ENCODE measurements around the gene GLB1L2.

Gene GLB1L2

GRCh38 chr11:134413826-134414731, 82.3 kb downstream of the GLB1L2 start:
- TF ChIP-seq, protein P1, sequence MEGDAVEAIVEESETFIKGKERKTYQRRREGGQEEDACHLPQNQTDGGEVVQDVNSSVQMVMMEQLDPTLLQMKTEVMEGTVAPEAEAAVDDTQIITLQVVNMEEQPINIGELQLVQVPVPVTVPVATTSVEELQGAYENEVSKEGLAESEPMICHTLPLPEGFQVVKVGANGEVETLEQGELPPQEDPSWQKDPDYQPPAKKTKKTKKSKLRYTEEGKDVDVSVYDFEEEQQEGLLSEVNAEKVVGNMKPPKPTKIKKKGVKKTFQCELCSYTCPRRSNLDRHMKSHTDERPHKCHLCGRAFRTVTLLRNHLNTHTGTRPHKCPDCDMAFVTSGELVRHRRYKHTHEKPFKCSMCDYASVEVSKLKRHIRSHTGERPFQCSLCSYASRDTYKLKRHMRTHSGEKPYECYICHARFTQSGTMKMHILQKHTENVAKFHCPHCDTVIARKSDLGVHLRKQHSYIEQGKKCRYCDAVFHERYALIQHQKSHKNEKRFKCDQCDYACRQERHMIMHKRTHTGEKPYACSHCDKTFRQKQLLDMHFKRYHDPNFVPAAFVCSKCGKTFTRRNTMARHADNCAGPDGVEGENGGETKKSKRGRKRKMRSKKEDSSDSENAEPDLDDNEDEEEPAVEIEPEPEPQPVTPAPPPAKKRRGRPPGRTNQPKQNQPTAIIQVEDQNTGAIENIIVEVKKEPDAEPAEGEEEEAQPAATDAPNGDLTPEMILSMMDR (IDR thresholded peaks at IDR 0.05): no peak
- no peaks in the 10 kb centered on the region for H3K4me1 ChIP-seq (ENCODE audit: control insufficient read depth in 1 of 2, insufficient read depth in 1 of 2, low read depth in 1 of 2, low read length in 1 of 2)
- no peak overlapping the region for H3K4me3 ChIP-seq (ENCODE audit: low read depth in 1 of 2, low read length in 1 of 2)
- H3K27me3 ChIP-seq: peaks cover 87% of the 10 kb centered on the region
- no peaks in the 10 kb centered on the region for H3K36me3 ChIP-seq
- no peaks in the 10 kb centered on the region for H3K9me3 ChIP-seq
- no peak overlapping the region for H3K27ac ChIP-seq

DNA sequence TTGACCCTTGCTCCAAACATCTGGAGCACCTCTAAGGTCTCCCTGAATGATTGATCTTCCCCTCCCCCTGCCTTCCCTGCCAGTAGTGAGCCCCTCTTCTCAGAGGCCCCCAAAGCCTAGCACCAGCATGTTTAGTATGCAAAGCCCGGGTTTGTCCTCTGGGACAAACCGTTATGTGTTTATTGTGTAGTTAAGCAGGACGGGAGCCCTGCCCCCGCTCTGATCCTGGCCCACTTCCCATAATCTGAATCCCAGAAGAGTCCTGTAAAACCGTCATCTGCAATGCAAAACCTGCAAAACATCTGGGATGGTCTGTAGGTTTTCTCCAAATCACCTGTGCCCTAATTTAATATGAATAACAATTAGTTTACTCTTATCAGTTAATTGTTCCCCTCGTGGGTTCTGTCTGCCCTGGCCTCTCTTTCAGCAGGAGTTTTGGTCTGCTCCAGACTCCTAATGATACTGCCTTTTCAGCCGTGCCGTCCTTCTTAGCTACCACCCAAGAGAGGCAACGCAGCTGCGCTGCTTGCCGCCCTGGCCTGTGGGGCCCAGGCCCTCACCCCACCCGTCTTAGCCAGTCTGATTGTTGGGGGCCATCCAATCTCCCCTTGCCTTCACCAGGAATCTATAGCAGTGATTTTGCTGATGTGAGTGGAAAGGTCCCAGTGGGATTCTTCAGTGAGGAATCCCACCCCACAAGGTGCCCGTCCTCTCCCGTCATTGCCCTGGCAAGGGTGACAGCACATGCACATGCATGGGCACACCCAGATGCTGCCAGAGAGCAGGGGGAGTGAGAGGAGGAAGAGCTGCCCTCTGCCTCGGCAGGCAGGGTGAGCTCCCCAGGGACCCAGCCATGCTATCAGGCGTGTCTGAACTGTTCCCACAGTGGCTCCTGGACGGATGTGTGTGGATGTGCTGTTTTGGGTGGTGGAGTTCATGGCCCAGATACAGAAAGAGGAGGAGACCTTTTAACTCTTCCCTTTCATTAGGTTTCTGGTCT, 83.3 kb downstream of the GLB1L2 start:
- no peak overlapping the region for H3K27ac ChIP-seq
- no peaks in the 10 kb centered on the region for H3K36me3 ChIP-seq
- no peaks in the 10 kb centered on the region for H3K4me1 ChIP-seq (ENCODE audit: control insufficient read depth in 1 of 2, insufficient read depth in 1 of 2, low read depth in 1 of 2, low read length in 1 of 2)
- peaks cover 77% of the 10 kb centered on the region for H3K27me3 ChIP-seq
- no peaks in the 10 kb centered on the region for H3K9me3 ChIP-seq
- TF ChIP-seq, protein P1 (IDR thresholded peaks at IDR 0.05): no peak
- no peak overlapping the region for H3K4me3 ChIP-seq (ENCODE audit: low read depth in 1 of 2, low read length in 1 of 2)

DNA sequence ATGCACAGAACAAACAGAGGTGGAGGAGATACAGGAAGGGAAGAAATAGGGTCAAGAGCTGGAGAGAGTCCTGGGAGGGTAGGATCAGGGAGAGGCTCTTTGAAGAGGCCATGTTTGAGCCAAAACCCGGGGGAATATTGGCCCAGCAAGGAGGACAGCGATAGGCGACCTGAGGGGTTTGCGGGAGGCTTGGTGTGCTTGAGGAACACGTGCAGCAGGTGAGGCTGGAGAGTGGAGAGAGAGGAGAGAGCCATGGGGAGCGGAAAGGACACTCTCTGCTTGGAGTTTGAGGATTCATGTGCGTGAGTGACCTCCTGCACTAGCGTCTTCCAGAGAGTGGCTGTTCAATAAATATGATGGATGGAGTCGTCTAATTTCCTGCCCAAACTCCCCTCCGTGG, 84.9 kb downstream of the GLB1L2 start:
- TF ChIP-seq, protein P1 (IDR thresholded peaks at IDR 0.05): no peak
- Histone ChIP-seq H3K27ac (no peak overlapping the region), H3K4me3 (ENCODE audit: low read depth in 1 of 2, low read length in 1 of 2) (no peak overlapping the region), H3K27me3 (peaks cover 60% of the 10 kb centered on the region), H3K36me3 (no peaks in the 10 kb centered on the region), H3K9me3 (no peaks in the 10 kb centered on the region), H3K4me1 (ENCODE audit: control insufficient read depth in 1 of 2, insufficient read depth in 1 of 2, low read depth in 1 of 2, low read length in 1 of 2) (no peaks in the 10 kb centered on the region)

DNA sequence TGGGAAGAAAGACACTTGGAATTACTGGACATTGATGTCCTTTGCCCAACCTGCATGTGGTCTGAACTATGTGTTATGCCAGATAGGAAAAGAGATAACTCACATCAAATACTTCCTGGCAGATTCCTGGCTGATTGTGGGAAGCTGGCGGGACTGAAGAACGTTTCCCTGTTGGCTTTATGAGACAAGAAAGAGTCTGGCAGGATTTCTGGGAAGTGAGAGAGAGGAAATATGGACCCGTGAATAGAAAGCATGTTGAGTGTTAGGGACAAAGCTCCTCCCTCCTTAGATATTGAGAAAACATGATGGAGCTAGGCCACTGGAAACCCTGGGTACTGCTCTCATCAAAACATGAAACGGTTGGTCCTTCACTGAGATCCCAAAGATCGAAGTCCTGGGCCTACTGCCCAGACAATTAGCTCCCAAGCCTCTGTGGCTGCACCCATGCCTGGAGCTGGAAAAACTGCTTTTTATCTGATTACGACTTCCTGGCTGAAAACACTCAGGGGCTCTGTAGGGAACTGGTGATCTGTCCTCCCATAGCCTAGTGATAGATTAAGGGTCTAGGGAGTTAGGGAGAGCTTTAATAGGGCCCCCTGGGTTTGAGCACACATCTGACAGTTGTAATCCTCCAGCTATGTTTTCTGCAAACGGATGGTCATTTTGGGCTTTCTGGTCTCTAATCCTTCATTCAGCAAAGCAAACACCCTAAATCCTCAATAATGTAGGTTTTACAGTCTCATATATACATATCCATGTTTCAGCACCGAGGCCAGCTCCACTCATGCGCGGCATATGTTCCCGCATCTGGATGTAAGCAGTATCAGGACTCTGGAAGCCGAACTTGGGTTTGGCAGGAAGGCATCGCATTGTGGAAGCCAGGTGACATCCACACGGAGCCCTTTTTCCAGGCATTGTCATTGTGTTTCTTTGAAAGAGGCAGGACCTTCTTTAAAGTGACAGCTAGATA, 86.4 kb downstream of the GLB1L2 start:
- TF ChIP-seq, protein P1 (IDR thresholded peaks at IDR 0.05): no peak
- H3K27ac ChIP-seq: no peak overlapping the region
- no peak overlapping the region for H3K4me3 ChIP-seq (ENCODE audit: low read depth in 1 of 2, low read length in 1 of 2)
- H3K4me1 ChIP-seq (ENCODE audit: control insufficient read depth in 1 of 2, insufficient read depth in 1 of 2, low read depth in 1 of 2, low read length in 1 of 2): no peaks in the 10 kb centered on the region
- H3K27me3 ChIP-seq: peaks cover 47% of the 10 kb centered on the region
- no peaks in the 10 kb centered on the region for H3K9me3 ChIP-seq
- H3K36me3 ChIP-seq: no peaks in the 10 kb centered on the region

GRCh38 chr11:134423106-134423505, 91.3 kb downstream of the GLB1L2 start:
- Histone ChIP-seq H3K4me3 (ENCODE audit: low read depth in 1 of 2, low read length in 1 of 2) (no peak overlapping the region), H3K9me3 (no peaks in the 10 kb centered on the region), H3K27me3 (peaks cover 18% of the 10 kb centered on the region), H3K4me1 (ENCODE audit: control insufficient read depth in 1 of 2, insufficient read depth in 1 of 2, low read depth in 1 of 2, low read length in 1 of 2) (no peaks in the 10 kb centered on the region), H3K36me3 (no peaks in the 10 kb centered on the region), H3K27ac (no peak overlapping the region)
- TF ChIP-seq, protein P1 (IDR thresholded peaks at IDR 0.05): no peak

Measured in neutrophil (primary cell).